ENCODE measurements around the gene IL20.
"Not testable (repeated sequence)": the region's sequence is repeated elsewhere in the genome, so short reads cannot be mapped to it uniquely, and the experiment has no call there.

IL20 gene

GRCh38 chr1:206842854-206843253, 22.6 kb upstream of the IL20 start:
- DNase-seq (ENCODE audit: low read depth in 2 of 2): no peak

GRCh38 chr1:206843626-206844025, 21.8 kb upstream of the IL20 start:
- no peak for DNase-seq (ENCODE audit: low read depth in 2 of 2)

- no peak for DNase-seq (ENCODE audit: low read depth in 2 of 2)
These were observed 18.9 kb upstream of the IL20 start for GRCh38 chr1:206846487-206846886.

- no peak for DNase-seq (ENCODE audit: low read depth in 2 of 2)
These were observed 18.0 kb upstream of the IL20 start for GRCh38 chr1:206847337-206847834.

- no peak for DNase-seq (ENCODE audit: low read depth in 2 of 2)
These were observed 17.5 kb upstream of the IL20 start for GRCh38 chr1:206847946-206848345.

- DNase-seq (ENCODE audit: low read depth in 2 of 2): no peak
These were observed 15.0 kb upstream of the IL20 start for GRCh38 chr1:206850401-206850800.

GRCh38 chr1:206851341-206852010, 13.9 kb upstream of the IL20 start:
- peak; percentile 84 to 87 for DNase-seq (ENCODE audit: low read depth in 2 of 2)

GRCh38 chr1:206852662-206853061, 12.8 kb upstream of the IL20 start:
- not testable (repeated sequence) for DNase-seq (ENCODE audit: low read depth in 2 of 2)

GRCh38 chr1:206853696-206854095, 11.7 kb upstream of the IL20 start:
- not testable (repeated sequence) for DNase-seq (ENCODE audit: low read depth in 2 of 2)

- no peak for DNase-seq (ENCODE audit: low read depth in 2 of 2)
These were observed 10.9 kb upstream of the IL20 start for GRCh38 chr1:206854401-206855129.

- no peak for DNase-seq (ENCODE audit: low read depth in 2 of 2)
These were observed 9.6 kb upstream of the IL20 start for GRCh38 chr1:206855859-206856258.

- DNase-seq (ENCODE audit: low read depth in 2 of 2): no peak
These were observed 8.6 kb upstream of the IL20 start for GRCh38 chr1:206856674-206857464.

GRCh38 chr1:206859082-206859521, 6.3 kb upstream of the IL20 start:
- no peak for DNase-seq (ENCODE audit: low read depth in 2 of 2)

GRCh38 chr1:206860165-206860564, 5.3 kb upstream of the IL20 start:
- no peak for DNase-seq (ENCODE audit: low read depth in 2 of 2)

GRCh38 chr1:206863266-206863665, 2.2 kb upstream of the IL20 start:
- no peak for DNase-seq (ENCODE audit: low read depth in 2 of 2)

- peak in 1 of 2 experiments; percentile 13 for DNase-seq (ENCODE audit: low read depth in 2 of 2)
These were observed 639 bp downstream of the IL20 start for GRCh38 chr1:206866062-206866461.

GRCh38 chr1:206867239-206867638, 1.8 kb downstream of the IL20 start:
- DNase-seq (ENCODE audit: low read depth in 2 of 2): no peak

GRCh38 chr1:206867716-206868115, 2.3 kb downstream of the IL20 start:
- no peak for DNase-seq (ENCODE audit: low read depth in 2 of 2)

- DNase-seq (ENCODE audit: low read depth in 2 of 2): no peak
These were observed 2.8 kb downstream of the IL20 start for GRCh38 chr1:206868264-206868663.

- no peak for DNase-seq (ENCODE audit: low read depth in 2 of 2)
These were observed 6.7 kb downstream of the IL20 start for GRCh38 chr1:206872139-206872538.

- DNase-seq (ENCODE audit: low read depth in 2 of 2): no peak
These were observed 8.3 kb downstream of the IL20 start for GRCh38 chr1:206873603-206874188.
